Stimulated activated CD4-positive, alpha-beta T cell treated with anti-CD3 and anti-CD28 coated beads, TNF-alpha, amount 100 ng/mL, for 48 hours (primary cell): ENCODE measurements around the gene SPINK1.
"Not testable (repeated sequence)": the region's sequence is repeated elsewhere in the genome, so short reads cannot be mapped to it uniquely, and the experiment has no call there.

Experiments
- DNase-seq, 3 donors: peaks; one replicate each; pipeline ENCODE4 v3.0.0-alpha.2; 2020; ENCODE audit warnings: low read depth in 3 of 3

The SPINK1 gene, protein sequence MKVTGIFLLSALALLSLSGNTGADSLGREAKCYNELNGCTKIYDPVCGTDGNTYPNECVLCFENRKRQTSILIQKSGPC

DNA sequence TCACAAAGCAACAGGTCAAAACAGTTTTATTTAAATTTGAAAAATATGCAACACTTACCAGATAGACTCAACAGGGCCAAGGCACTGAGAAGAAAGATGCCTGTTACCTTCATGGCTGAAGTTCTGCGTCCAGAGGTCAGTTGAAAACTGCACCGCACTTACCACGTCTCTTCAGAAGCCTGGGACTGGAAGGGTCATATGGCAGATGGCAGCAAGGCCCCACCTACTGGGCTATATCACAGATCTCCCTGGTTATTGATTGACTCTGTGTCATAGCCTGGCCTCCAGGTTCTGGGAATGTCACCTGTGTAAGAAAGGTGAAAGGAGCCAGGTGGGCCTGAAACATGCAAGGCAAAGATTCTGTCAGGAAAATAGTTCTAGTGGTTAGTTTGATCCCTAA, at the start of gene SPINK1:
Gene SPINK1 (minus strand): TSS at position 207 of the 400 bp plus-strand sequence. CDS start 94 bp downstream, at position 113.
- no peak for DNase-seq

DNA sequence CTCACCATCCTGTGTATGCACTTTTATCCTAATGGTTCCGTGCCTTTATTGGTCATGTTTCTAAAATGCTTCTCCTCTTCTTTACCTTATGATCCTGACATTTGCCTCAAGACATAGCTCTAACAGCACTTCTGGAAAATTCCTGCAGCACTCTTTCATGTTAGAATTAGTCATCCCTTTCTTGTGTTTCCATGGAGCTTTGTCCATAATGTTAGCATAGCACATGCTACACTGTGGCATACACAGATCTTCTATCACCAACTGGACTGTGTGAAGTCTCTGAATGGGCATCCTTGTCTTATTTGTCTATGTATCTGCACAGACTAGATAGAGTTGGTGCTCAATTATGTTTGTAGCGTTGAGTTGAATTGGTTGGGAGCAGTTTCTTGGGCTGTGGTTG, 49.0 kb upstream of the SPINK1 start:
- no peak for DNase-seq

DNA sequence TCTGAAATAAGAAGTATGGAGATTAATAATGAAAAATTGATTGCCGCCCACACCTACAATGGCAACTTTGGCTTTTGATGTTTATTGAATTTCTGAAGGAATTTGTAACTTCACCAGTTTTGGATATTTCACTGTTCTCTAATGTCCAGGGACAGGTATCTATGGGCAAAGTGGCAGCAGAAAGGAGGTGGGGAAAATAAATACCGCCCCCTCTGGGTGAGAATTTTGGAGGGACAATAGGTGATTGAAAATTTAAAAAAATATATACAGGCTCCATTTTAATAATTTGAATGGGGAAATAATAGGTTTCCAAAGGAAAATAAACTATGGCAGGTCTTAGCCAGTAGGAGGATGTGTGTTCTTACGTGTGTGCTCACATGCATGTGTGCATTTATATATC, 48.3 kb upstream of the SPINK1 start:
- DNase-seq = no peak

DNA sequence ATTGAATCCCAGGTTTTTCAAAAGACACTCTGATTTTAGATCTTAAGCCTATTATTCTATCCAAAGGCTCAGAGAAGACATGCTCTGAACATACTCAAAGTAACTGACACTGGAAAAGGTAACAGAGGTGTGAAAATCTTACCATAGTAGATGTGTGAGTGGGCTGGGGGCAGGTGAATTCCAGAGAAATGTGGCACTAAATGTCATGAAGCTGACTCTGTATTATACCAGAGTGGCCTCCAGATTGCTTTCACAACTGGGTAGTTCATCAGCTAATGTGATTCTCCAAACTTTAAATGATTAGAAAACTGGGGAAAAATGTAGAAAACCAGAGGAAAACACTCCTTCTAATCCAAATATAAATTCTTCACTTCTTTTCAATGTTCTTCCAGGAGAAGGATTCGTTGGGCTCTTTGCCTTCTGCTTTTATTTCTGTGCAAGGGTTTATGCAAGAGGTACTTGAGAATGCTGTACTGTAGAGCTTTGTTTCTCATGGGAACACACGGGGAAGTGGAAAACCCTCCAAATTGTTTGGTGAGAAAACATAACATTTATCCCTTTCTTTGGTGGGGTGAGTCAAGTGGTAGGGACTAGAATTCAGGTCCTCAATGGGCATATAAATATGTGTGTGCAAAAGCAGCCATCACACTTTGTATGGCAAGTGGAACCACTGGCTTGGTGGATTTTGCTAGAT, 46.7 kb upstream of the SPINK1 start, which contains the start of gene SCGB3A2:
Gene SCGB3A2 (plus strand): TSS at position 646 of the 694 bp plus-strand sequence. CDS start 93 bp downstream, outside the sequence.
- no peak for DNase-seq

DNA sequence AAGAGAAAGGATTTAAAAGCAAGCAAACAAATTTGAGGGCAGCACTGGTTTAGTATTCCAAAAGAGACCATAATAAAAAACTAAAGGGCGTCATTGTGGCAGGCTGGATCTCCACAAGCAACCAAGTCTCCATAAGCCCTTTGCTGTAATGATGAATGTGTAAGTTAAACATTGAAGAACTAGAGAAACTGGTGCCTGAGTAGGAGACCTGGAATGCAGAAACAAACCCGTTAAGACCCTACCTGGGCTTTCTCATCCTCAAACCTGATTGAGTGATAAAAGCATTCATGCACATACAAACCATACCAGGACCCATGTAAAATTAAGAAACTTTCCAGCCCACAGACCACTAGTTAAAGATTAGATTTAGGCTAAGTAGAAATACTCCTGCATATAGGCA, 45.2 kb upstream of the SPINK1 start:
- no peak for DNase-seq

DNA sequence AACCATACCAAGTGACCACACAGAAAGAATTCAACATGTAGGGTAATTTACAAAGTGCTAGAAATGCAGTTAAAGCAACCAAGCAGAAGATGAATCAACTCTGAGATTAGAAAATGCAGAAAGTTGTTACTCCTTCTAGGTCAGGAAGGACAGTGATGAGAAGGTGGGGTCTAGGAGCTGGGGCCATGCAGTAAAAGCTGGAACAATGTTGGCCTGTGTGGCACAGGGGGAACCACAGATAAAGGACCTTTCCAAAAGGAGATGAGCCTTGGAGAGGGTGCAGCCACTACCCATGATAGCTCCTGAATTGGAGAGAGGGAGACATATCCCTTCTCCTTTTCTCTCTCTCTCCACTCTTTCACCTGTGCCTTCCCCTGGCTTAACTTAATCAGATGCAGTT, 44.7 kb upstream of the SPINK1 start:
- DNase-seq = no peak

DNA sequence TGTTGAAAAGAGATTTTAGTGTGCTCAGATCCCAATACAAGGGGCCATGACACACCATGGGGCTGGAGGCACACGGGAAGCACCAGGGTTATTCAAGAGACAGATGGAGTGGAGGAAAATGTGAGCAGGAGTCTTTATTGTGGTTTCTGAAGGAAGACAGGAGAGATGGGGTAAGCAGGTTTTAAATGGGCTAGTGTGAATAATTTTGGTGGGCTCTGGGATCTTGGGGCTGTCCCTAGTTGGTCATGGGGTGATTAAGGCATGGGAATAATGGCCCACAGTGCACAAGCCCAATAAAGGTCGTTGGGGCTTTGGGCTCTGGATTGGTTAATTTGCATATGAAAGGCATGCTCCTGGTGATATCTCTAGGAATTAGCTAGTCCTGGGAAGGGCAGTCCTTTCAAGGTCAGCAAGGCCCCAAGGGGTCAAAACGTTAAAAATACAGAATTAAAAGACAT, 43.5 kb upstream of the SPINK1 start:
- DNase-seq = no peak

DNA sequence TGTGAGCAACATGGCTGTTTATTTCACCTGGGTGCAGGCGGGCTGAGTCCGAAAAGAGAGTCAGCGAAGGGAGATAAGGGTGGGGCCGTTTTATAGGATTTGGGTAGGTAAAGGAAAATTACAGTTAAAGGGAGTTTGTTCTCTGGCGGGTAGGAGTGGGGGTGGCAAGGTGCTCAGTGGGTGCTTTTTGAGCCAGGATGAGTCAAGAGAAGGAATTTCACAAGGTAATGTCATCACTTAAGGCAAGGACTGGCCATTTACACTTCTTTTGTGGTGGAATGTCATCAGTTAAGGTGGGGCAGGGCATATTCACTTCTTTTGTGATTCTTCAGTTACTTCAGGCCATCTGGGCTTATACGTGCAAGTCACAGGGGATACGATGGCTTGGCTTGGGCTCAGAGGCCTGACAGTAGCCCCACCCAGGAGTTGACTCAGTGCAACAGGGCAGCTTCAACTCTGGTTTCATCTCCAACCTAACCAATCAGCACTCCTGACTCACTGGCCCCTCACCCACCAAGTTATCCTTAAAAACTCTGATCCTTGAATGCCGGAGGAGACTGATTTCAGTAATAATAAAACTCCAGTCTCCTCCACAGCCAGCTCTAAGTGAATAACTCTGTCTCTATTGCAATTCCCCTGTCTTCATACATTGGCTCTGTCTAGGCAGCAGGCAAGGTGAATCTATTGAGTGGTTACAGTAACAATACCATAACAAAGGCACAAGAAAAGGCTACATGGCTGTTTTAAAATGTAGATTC, 42.8 kb upstream of the SPINK1 start:
- DNase-seq = not testable (repeated sequence)

DNA sequence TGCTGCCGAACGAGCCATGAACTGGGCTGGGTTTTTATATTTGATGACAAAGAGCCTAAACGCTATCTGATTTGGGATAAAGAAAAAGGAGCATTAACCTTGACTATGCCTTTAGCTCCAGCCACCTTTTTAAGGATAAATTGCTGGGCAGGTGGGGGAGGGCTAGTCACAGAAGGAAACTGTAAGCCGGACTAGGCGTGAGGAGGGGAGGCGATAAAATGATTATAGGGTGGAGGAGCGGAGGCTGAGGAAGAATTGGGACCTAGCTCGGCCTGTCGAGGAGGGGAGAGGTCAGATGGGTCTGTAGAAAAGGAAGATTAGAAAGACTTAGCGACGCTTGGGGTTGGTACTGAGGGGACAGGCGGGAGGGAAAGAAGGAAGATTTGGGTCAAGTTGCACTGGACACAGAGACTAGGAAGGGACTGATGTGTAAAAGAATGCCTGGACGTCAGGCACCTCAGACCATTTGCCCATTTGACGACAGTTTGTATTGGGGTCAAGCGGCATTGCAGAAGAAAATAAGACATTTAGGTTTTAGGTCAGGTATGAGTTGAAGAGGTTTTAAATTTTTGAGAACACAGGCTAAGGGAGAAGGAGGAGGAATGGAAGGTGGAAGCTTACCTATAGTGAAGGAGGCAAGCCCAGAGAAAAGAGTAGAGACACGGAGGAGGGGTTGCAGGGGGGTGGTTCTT, 41.4 kb upstream of the SPINK1 start:
- not testable (repeated sequence) for DNase-seq

DNA sequence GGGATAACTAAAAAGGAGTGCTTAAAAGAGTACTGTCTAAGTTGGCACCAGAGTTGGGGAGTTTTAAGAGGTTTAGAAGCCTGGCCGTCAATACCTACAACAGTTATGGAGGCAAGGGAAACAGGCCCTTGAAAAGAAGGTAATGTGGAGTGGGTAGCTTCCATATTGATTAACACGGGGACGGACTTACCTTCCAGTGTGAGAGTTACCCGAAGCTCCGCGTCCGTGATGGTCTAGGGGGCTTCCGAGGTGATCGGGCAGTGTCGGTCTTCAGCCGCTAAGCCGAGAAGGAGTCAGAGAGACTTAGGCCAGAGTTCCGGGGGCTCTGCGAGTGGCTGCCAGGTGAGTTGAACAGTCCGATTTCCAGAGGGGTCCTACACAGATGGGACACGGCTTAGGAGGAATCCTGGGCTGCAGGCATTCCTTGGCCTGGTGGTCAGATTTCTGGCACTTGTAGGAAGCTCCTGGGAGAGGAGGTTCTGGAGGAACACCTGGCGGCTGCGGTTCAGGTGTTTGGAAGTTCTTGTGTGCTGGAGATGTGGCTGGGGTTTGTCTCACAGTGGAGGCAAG, 40.6 kb upstream of the SPINK1 start:
- not testable (repeated sequence) for DNase-seq

DNA sequence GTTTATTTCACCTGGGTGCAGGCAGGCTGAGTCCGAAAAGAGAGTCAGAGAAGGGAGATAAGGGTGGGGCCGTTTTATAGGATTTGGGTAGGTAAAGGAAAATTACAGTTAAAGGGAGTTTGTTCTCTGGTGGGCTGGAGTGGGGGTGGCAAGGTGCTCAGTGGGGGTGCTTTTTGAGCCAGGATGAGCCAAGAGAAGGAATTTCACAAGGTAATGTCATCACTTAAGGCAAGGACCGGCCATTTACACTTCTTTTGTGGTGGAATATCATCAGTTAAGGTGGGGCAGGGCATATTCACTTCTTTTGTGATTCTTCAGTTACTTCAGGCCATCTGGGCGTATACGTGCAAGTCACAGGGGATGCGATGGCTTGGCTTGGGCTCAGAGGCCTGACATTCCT, 38.4 kb upstream of the SPINK1 start:
- not testable (repeated sequence) for DNase-seq

DNA sequence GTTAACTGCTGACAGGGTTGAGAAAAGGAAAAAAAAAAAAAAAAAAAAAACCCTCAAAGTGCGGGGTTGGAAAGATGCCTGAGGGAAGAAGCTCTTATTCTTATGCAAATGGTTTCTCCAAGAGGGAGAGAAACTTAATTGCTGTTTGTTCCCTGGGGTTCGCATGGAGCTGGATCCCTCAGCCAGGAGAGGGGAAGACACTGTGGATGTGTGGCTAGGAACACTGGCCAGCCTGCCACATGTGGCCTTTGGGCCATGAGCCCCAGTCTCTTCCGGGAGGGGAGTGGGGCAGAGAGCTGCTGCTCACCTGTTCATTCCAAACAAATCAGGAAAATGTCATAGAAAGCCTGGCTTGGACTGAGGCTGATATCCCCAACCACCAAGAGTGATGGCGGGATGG, 37.6 kb upstream of the SPINK1 start:
- no peak for DNase-seq

DNA sequence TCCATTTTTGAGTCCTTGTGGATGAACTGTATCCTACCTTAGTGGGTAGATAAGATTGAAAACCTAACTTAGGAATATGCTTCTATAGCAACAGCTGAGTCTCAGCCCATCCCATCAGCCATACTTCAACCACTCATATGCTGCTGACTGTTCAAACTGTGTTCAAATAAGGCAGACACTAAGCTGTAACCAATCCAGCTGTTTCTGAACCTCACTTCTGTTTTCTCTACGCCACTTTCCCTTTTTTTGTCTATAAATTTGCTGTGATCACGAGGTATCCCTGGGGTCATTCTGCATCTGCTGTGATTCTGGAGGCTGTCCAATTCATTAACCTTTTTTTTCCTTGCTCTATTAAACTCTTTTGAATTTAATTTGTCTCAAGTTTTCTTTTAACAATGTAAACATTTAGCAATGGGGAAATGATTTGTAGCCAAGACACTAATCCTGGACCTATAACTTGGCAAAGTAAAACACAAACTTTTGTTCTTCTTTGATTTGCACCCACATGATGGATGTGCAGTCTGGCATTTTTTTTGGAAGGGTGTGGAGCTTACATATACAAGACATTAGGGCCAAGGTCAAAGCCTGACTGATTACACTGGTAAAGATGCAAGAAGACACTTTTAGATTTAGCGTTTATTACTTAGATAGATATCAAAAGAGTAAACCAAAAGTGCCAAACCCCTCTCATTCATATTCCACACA, 32.1 kb upstream of the SPINK1 start:
- DNase-seq = no peak

DNA sequence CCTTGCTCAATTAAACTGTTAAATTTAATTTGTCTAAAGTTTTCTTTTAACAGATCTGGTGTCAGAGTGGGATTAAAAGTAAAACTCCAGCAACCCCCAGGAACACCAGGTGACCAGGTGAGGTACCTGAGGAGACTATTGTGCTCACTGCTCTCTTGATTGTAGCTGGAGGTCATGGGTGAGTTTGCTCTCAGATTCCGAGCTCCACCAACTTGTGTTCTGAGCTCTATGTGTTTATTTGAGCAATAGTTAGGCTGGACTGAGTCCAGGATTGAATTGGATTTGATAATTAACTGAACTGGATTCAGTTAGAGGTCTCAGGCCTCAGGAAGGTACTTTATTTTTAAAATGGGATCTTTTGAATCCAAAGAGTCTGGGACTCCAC, 29.2 kb upstream of the SPINK1 start:
- no peak for DNase-seq

DNA sequence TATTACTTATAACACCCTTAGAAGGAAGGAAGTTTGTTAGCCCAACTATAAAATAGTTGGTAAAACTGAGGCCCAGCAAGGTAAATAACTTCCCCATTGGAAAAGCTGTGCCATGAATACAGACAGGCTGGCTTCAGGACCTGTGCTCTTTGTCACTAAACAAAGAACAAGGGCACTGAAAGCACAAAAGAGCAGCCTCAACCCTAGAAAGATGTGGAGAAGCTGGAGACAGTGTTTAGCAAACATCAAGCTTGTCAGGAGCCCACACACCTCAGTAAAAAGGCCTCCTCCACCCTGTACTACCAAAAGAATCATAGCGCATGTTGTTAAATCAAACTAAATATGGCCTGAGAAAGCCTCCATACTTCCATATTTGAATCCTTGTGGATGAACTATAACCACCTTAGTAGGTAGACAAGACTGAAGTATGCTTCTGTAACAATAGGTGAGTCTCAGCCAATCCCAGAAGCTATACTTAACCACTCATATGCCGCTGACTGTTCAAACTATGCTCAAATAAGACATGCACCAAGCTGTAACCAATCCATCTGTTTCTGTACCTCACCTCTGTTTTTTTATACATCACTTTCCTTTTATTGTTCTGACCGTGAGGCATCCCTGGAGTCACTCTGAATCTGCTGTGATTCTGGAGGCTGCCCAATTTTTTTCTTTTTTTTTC, 28.6 kb upstream of the SPINK1 start:
- no peak for DNase-seq

DNA sequence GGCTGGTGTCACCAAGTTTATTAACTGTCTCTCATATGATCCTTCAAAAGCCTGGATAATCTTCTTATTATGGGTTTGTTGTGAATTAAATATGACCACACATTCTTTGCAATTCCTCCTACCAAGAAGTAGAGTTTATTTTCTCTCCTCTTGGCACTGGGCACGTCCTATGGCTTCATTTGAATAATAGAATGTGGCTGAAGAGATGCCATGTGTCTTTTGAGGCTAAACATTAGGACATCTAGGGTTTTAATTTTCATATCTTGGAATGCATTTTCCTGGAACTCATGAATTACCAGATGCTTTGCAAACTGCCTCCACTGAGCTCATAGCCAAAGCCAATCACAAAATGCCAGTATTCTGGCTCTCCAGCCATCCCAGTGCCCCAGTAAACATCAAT, 27.1 kb upstream of the SPINK1 start:
- no peak for DNase-seq

DNA sequence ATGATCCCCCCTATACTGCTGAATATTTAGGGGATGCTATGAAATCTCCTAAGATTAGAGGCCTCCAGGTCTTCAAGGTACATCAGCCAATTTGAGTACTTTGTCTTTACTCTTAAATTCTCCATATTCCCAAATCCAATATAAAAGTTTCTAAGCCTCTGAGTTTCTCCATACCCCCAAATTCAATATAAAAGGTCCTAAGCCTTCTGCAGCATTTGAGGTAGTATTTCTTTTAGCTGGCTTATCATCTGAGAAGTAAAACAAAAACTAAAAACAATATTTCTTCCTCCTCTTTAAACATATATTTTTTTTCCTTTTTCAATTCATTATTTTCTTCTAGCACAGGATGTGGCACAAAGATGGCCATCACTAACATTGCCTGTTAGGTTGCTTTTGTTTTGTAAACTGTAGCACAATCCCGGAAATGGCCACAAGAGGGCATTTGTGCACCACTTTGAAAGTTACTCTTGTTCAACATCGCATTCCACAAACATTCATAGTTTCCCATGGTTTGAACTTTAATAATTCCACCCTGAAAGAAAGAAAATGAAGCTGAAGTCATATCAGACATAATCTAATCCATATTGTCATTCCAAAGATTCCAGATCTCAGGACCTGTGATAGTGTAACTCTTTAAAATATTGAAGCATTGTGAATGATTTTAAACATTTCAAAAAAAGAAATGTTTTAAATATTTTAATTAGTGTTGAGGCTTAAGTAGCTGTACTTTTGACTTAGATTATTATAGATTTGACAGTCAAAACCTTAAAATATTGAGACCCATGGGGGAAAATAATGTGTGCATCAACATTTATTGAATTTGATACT, 26.0 kb upstream of the SPINK1 start:
- DNase-seq = peak in 2 of 3 donors; percentile 5 to 8

DNA sequence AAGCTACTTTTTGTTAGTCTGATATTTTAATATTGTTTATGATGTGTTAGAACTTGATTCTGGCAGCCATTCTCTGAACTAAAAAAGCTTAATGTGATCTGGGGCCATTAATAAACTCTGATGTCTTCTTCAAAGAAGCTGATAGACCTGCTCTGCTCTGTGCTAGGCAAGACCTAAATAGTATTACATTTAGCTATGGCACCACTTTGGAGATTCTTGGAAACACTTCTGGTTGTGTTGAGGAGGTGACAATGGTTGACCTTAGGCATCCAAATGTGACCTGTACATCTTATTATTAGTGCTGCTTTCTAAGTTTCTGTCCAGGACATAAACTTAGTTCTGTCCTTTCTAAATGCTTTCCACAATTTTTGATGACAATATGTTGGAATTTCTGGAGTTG, 25.3 kb upstream of the SPINK1 start:
- no peak for DNase-seq

DNA sequence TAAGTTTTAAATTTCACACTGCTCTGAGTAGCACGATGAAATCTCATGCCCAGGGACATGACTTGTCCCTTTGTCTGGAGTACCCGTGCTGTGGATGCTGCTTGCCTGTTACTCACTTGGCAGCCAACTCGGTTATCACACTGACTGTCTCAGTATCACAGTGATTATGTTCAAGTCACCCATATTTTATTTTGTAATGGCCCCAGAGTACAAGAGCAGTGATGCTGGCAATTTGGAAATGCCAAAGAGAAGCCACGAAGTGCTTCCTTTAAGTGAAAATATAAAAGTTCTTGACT, 24.3 kb upstream of the SPINK1 start:
- no peak for DNase-seq
